HepG2 (cell line): ENCODE measurements around the gene LRRC45. TPM values are rescaled to one million over a fixed set of nuclear protein-coding genes. Genes with fewer than 3 reads are reported as not detected.
A peak's percentile ranks its signal among the peaks of the same experiment; 100 is the strongest.

Experiments
- AKAP8 ChIP-seq: sonication (generic); formaldehyde crosslinking; IDR thresholded peaks from 2 replicates; pipeline ENCODE4 v1.5.1; 2020; ENCODE audit warnings: mild to moderate bottlenecking, missing genetic modification reagents
- HOXA9 ChIP-seq: sonication (generic); formaldehyde crosslinking; IDR thresholded peaks from 2 replicates; pipeline ENCODE4 v1.8.1; 2022; ENCODE audit warnings: missing genetic modification reagents, mild to moderate bottlenecking, moderate library complexity, borderline replicate concordance
- KLF11 ChIP-seq: IDR thresholded peaks from 2 replicates; pipeline ENCODE4 v1.6.1; 2016; ENCODE audit warnings: missing compliant biosample characterization
- NFE2 ChIP-seq: sonication (generic); formaldehyde crosslinking; IDR thresholded peaks from 2 replicates; pipeline ENCODE4 v1.4.0; 2020; ENCODE audit warnings: missing genetic modification reagents
- NFE2L1 ChIP-seq: sonication (generic); formaldehyde crosslinking; IDR thresholded peaks from 2 replicates; pipeline ENCODE4 v1.4.0; 2020; ENCODE audit warnings: missing genetic modification reagents, mild to moderate bottlenecking, borderline replicate concordance
- PHF5A ChIP-seq: IDR thresholded peaks from one replicate; pipeline ENCODE4 v1.6.1; 2018; ENCODE audit warnings: low read depth, missing genetic modification reagents; ENCODE audit not compliant: unreplicated experiment
- TGIF2 ChIP-seq: IDR thresholded peaks from 2 replicates; pipeline ENCODE4 v1.6.1; 2016; ENCODE audit warnings: control low read depth, missing compliant biosample characterization
- XBP1 ChIP-seq: sonication (generic); formaldehyde crosslinking; IDR thresholded peaks from 2 replicates; pipeline ENCODE4 v1.5.0; 2020; ENCODE audit warnings: missing genetic modification reagents
- ZKSCAN5 ChIP-seq: sonication (generic); formaldehyde crosslinking; IDR thresholded peaks from 2 replicates; pipeline ENCODE4 v1.5.1; 2020; ENCODE audit warnings: mild to moderate bottlenecking, missing genetic modification reagents
- ZNF282 ChIP-seq: fragments of 450-650 bp; IDR thresholded peaks from 2 replicates; pipeline ENCODE4 v1.6.1; 2018; ENCODE audit not compliant: partially characterized antibody
- ZNF431 ChIP-seq: sonication (generic); formaldehyde crosslinking; IDR thresholded peaks from 2 replicates; pipeline ENCODE4 v1.9.0; 2022; ENCODE audit warnings: missing genetic modification reagents, low read depth, mild to moderate bottlenecking, borderline replicate concordance
- ZNF557 ChIP-seq: sonication (generic); formaldehyde crosslinking; IDR thresholded peaks from 2 replicates; pipeline ENCODE4 v1.4.0; 2020; ENCODE audit warnings: missing genetic modification reagents
- ZNF607 ChIP-seq: sonication (generic); formaldehyde crosslinking; IDR thresholded peaks from 2 replicates; pipeline ENCODE4 v1.5.1; 2020; ENCODE audit warnings: missing genetic modification reagents, mild to moderate bottlenecking, borderline replicate concordance
- ZNF660 ChIP-seq: sonication (generic); formaldehyde crosslinking; IDR thresholded peaks from 2 replicates; pipeline ENCODE4 v1.5.1; 2020; ENCODE audit warnings: mild to moderate bottlenecking, low read depth, missing genetic modification reagents, borderline replicate concordance
- ZNF879 ChIP-seq: sonication (generic); formaldehyde crosslinking; IDR thresholded peaks from 2 replicates; pipeline ENCODE4 v1.8.1; 2023; ENCODE audit warnings: missing genetic modification reagents
- ZSCAN20 ChIP-seq: sonication (generic); formaldehyde crosslinking; IDR thresholded peaks from 2 replicates; pipeline ENCODE4 v1.4.0; 2020; ENCODE audit warnings: missing genetic modification reagents, mild to moderate bottlenecking, borderline replicate concordance
- polyA plus RNA-seq, 8 experiments: library from polyadenylated mRNA; depleted of rRNA in 3 of 8; stranded (reverse) in 7 of 8; unstranded in 1 of 8; fragments of >200 nt; fragmentation: Illumina TruSeq in 4 of 8; extraction: Trizol in 4 of 8; gene quantifications; 2 replicates each; pipeline versions ENCODE4 v1.2.1 to v1.2.3, GENCODE V29; 2011 to 2016; ENCODE audit warnings: low read depth in 4 of 8, missing spikeins in 1 of 8, mixed read lengths in 1 of 8; ENCODE audit not compliant: insufficient read depth in 1 of 8
- total RNA-seq, 5 experiments: library from RNA; depleted of rRNA; stranded (reverse); fragments of >200 nt; fragmentation: Illumina TruSeq; extraction: Trizol; gene quantifications; 2 replicates each; pipeline ENCODE4 v1.2.3, GENCODE V29; 2016; ENCODE audit warnings: low read depth in 1 of 5
- TF ChIP-seq, protein P1 (sequence below): sonication (generic); formaldehyde crosslinking; IDR thresholded peaks from 2 replicates; pipeline ENCODE4 v1.4.0; 2020; ENCODE audit warnings: mild to moderate bottlenecking, missing genetic modification reagents
- TF ChIP-seq, protein P2 (sequence below): sonication (generic); formaldehyde crosslinking; IDR thresholded peaks from 2 replicates; pipeline ENCODE4 v1.8.1; 2023; ENCODE audit warnings: missing genetic modification reagents, mild to moderate bottlenecking, borderline replicate concordance
- TF ChIP-seq, protein P3 (sequence below): sonication (generic); formaldehyde crosslinking; IDR thresholded peaks from 2 replicates; pipeline ENCODE4 v1.4.0; 2020; ENCODE audit warnings: missing genetic modification reagents, low read depth, mild to moderate bottlenecking, borderline replicate concordance

Gene LRRC45
- total and polyA plus RNA-seq, 2 of the 13 experiments (the other 11 are each of a cell fraction or from before 2014, with no cell fraction given) = 11.6 to 48.1 TPM

DNA sequence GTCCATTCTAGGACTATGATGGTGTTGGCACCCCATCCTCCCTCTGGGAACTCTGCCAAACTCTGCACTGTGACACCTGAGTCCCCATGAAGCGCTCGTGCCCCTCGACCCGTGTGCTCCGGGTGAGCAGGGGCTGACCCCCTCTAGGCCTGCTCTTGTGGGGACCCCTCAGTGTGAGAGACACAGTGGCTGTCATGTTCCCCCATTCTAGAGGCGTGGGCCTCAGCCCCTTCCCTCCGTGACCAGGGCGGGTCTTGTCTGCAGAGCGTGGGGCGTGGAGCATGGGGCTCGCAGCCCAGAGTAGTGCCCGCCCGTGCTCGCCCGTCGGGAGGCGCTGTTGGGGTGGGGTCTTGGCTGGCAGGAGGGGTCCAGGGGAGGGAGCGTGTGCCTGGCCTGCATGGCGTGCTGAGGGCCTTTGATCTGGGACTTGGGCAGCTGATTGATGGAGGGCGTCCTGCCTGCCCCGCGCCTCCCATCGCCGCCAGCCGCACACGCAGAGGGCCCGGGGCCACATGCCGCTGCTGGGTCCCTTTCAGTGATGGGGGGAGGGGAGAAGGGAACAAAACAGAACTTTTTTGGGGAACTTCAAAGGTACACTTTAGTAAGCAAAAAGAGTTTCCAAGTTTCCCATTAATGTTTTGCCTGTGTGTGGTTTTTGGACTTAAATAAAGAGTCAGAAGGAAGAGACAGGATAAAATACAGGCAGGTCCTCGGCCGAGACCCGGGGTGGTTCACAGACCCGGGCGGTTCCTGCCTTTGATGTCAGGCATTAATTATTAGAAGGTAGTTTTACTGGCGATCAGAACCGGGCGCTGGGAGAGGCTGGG lies 22.9 kb upstream of the LRRC45 start (continued):
- TF ChIP-seq, protein P1, sequence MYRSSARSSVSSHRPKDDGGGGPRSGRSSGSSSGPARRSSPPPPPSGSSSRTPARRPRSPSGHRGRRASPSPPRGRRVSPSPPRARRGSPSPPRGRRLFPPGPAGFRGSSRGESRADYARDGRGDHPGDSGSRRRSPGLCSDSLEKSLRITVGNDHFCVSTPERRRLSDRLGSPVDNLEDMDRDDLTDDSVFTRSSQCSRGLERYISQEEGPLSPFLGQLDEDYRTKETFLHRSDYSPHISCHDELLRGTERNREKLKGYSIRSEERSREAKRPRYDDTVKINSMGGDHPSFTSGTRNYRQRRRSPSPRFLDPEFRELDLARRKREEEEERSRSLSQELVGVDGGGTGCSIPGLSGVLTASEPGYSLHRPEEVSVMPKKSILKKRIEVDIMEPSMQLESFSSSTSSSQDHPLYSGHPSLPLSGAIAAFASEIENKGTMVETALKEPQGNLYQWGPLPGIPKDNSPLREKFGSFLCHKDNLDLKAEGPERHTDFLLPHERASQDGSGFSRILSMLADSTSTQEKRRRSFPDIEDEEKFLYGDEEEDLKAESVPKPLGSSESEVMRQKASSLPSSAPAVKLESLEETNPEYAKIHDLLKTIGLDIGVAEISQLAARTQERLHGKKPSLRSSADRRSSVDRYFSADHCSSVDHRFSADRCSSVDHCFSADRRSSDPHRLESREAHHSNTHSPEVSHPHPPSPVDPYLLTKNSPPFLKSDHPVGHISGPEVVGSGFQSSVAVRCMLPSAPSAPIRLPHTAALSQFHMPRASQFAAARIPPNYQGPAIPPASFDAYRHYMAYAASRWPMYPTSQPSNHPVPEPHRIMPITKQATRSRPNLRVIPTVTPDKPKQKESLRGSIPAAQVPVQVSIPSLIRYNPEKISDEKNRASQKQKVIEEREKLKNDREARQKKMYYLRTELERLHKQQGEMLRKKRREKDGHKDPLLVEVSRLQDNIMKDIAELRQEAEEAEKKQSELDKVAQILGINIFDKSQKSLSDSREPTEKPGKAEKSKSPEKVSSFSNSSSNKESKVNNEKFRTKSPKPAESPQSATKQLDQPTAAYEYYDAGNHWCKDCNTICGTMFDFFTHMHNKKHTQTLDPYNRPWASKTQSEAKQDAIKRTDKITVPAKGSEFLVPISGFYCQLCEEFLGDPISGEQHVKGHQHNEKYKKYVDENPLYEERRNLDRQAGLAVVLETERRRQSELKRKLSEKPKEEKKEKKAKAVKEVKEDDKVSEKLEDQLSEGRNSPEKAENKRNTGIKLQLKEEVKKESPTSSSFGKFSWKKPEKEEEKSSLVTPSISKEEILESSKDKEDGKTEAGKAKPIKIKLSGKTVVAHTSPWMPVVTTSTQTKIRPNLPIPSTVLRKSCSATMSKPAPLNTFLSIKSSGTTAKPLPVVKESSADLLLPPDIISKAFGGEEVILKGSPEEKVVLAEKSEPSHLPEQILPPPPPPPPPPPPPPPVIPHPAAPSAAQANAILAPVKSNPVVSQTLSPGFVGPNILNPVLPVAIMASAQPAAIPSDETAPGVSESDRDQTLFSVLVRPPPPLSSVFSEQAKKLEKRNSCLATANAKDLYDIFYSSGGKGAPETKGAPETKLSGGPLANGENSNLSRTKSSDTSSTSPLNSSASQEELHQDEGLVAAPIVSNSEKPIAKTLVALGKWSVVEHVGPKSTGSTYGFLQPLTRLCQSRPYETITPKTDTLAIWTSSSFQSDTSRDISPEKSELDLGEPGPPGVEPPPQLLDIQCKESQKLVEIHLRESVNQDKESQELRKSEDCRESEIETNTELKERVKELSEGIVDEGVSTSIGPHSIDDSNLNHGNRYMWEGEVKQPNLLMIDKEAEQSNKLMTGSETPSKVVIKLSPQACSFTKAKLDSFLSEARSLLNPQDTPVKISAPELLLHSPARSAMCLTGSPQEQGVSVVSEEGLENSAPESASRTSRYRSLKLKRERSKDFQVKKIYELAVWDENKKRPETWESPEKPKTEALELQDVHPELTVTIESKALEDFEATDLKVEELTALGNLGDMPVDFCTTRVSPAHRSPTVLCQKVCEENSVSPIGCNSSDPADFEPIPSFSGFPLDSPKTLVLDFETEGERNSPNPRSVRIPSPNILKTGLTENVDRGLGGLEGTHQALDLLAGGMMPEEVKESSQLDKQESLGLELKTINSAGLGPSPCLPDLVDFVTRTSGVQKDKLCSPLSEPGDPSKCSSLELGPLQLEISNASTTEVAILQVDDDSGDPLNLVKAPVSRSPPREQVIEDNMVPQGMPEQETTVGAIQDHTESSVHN (CRISPR knock-in tag) = no peak
- TF ChIP-seq ZNF607 (CRISPR knock-in tag) (0 out of 2 replicates have a peak, but pooled peaks have one; percentile 37), NFE2L1 (CRISPR knock-in tag) (peak; percentile 88; the same call in 1 of the 2 replicates), ZNF660 (CRISPR knock-in tag) (no peak), ZNF879 (no peak), XBP1 (CRISPR knock-in tag) (no peak), ZNF557 (CRISPR knock-in tag) (no peak), ZNF282 (no peak), TGIF2 (CRISPR knock-in tag) (peak; percentile 12; the same call in 1 of the 2 replicates), HOXA9 (CRISPR knock-in tag) (no peak; the same call in 1 of the 2 replicates), KLF11 (CRISPR knock-in tag) (peak; percentile 84; the same call in 1 of the 2 replicates), ZNF431 (CRISPR knock-in tag) (peak; percentile 70; the same call in 1 of the 2 replicates), AKAP8 (CRISPR knock-in tag) (peak; percentile 97), ZKSCAN5 (CRISPR knock-in tag) (peak; percentile 52), PHF5A (CRISPR knock-in tag) (no peak), NFE2 (no peak), ZSCAN20 (CRISPR knock-in tag) (no peak)
- TF ChIP-seq, protein P2, sequence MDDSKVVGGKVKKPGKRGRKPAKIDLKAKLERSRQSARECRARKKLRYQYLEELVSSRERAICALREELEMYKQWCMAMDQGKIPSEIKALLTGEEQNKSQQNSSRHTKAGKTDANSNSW (CRISPR knock-in tag) = no peak
- TF ChIP-seq, protein P3, sequence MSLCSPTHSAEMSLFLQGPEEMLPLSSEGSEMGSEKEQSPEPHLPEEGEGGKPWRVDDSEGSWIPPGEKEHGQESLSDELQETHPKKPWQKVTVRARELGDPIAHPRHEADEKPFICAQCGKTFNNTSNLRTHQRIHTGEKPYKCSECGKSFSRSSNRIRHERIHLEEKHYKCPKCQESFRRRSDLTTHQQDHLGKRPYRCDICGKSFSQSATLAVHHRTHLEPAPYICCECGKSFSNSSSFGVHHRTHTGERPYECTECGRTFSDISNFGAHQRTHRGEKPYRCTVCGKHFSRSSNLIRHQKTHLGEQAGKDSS = peak; percentile 48
